ENCODE data around the gene PTPN7.

GRCh38 chr1:202126426-202126825 lies 34.0 kb downstream of the PTPN7 start:
- TF ChIP-seq ZNF274 (IDR thresholded peaks at IDR 0.05; ENCODE audit: low read depth, low read length) = no peak
- TF ChIP-seq SUZ12 (IDR thresholded peaks at IDR 0.05; ENCODE audit: extremely low read depth, insufficient read depth, insufficient read length) = no peak
- no peak for TF ChIP-seq YY1 (IDR thresholded peaks at IDR 0.05; ENCODE audit: insufficient read depth, insufficient read length)

Measured in NT2/D1 (cell line).